ENCODE data around the gene RCAN2. TPM values are rescaled to one million over a fixed set of nuclear protein-coding genes. Genes with fewer than 3 reads are reported as not detected.

Gene RCAN2
- polyA plus RNA-seq, 1 donor from 2014 or later, result 37.4 TPM

DNA sequence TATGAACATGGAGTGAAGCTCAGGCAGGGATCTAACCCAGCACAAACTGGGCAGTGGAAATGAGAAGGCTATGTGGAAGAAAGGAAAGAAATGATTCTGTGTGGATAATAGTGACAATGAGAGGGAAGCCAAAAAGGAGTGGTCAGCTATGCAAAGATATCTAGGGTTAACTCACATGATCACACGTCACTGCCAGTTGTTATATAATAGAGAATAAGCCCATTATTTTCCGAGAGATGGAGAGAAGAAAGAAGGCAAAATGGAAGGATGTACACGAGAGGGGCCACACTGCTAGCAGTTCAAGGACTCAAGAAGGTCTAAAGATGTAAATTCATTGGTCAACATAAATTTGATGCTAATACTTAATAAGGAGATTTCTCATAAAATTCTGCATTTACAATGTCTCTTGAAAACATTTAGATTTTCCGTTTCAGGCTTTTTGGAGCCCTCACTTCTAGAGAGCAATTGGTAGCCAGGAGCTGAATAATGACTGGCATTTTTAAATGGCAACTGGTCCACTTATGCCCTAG, 18.8 kb upstream of the RCAN2 start:
- Histone ChIP-seq H3K9ac (ENCODE audit: low read length) (no peak overlapping the region), H3K27ac (ENCODE audit: low read length) (no peak overlapping the region), H2AFZ (ENCODE audit: low read depth, low read length) (no peak overlapping the region), H3K79me2 (replicated peaks; ENCODE audit: insufficient read depth, low read length) (no peaks in the 10 kb centered on the region), H4K20me1 (ENCODE audit: insufficient read depth) (no peaks in the 10 kb centered on the region), H3K4me3 (ENCODE audit: low read length) (no peak overlapping the region), H3K4me2 (ENCODE audit: low read length) (no peak overlapping the region), H3F3A (ENCODE audit: insufficient read depth, low read length, poor library complexity, severe bottlenecking) (no peaks in the 10 kb centered on the region), H3K27me3 (ENCODE audit: insufficient read depth, low read depth, low read length) (no peaks in the 10 kb centered on the region), H3K9me2 (ENCODE audit: insufficient read depth, low read length) (no peaks in the 10 kb centered on the region), H3K36me3 (ENCODE audit: insufficient read depth, low read length) (no peaks in the 10 kb centered on the region), H3K9me3 (ENCODE audit: low read length) (no peaks in the 10 kb centered on the region)
- TF ChIP-seq POLR2AphosphoS5 (IDR thresholded peaks at IDR 0.05), result no peak
- no peak for TF ChIP-seq CTCF (IDR thresholded peaks at IDR 0.05; ENCODE audit: poor library complexity, severe bottlenecking)
- TF ChIP-seq EZH2 (IDR thresholded peaks at IDR 0.05; ENCODE audit: borderline replicate concordance, insufficient read depth, low read length, poor library complexity, severe bottlenecking), result no peak
- no peak for TF ChIP-seq TAF1 (IDR thresholded peaks at IDR 0.05; ENCODE audit: low read depth)
- TF ChIP-seq EP300 (conservative IDR thresholded peaks at IDR 0.05; ENCODE audit: poor library complexity, severe bottlenecking), result no peak
- TF ChIP-seq RAD21 (conservative IDR thresholded peaks at IDR 0.05), result no peak
- no peak for TF ChIP-seq MXI1 (conservative IDR thresholded peaks at IDR 0.05; ENCODE audit: poor library complexity, severe bottlenecking)
- no peak for TF ChIP-seq SMC3 (conservative IDR thresholded peaks at IDR 0.05; ENCODE audit: poor library complexity)
- TF ChIP-seq REST (IDR thresholded peaks at IDR 0.05; ENCODE audit: borderline replicate concordance), result no peak

GRCh38 chr6:46509063-46509462, 17.8 kb upstream of the RCAN2 start:
- no peaks in the 10 kb centered on the region for H3K9me2 ChIP-seq (ENCODE audit: insufficient read depth, low read length)
- H3K9me3 ChIP-seq (ENCODE audit: low read length), result no peaks in the 10 kb centered on the region
- H3K27me3 ChIP-seq (ENCODE audit: insufficient read depth, low read depth, low read length), result no peaks in the 10 kb centered on the region
- no peak overlapping the region for H3K9ac ChIP-seq (ENCODE audit: low read length)
- H3K4me3 ChIP-seq (ENCODE audit: low read length), result no peak overlapping the region
- no peaks in the 10 kb centered on the region for H3K79me2 ChIP-seq (replicated peaks; ENCODE audit: insufficient read depth, low read length)
- no peaks in the 10 kb centered on the region for H3K36me3 ChIP-seq (ENCODE audit: insufficient read depth, low read length)
- H3K27ac ChIP-seq (ENCODE audit: low read length), result no peak overlapping the region
- no peaks in the 10 kb centered on the region for H4K20me1 ChIP-seq (ENCODE audit: insufficient read depth)
- no peaks in the 10 kb centered on the region for H3F3A ChIP-seq (ENCODE audit: insufficient read depth, low read length, poor library complexity, severe bottlenecking)
- no peak overlapping the region for H3K4me2 ChIP-seq (ENCODE audit: low read length)
- H2AFZ ChIP-seq (ENCODE audit: low read depth, low read length), result no peak overlapping the region
- TF ChIP-seq CTCF (IDR thresholded peaks at IDR 0.05; ENCODE audit: poor library complexity, severe bottlenecking) (no peak), RAD21 (conservative IDR thresholded peaks at IDR 0.05) (no peak), SMC3 (conservative IDR thresholded peaks at IDR 0.05; ENCODE audit: poor library complexity) (no peak), POLR2AphosphoS5 (IDR thresholded peaks at IDR 0.05) (no peak), TAF1 (IDR thresholded peaks at IDR 0.05; ENCODE audit: low read depth) (no peak), EZH2 (IDR thresholded peaks at IDR 0.05; ENCODE audit: borderline replicate concordance, insufficient read depth, low read length, poor library complexity, severe bottlenecking) (no peak), MXI1 (conservative IDR thresholded peaks at IDR 0.05; ENCODE audit: poor library complexity, severe bottlenecking) (no peak), EP300 (conservative IDR thresholded peaks at IDR 0.05; ENCODE audit: poor library complexity, severe bottlenecking) (no peak), REST (IDR thresholded peaks at IDR 0.05; ENCODE audit: borderline replicate concordance) (no peak)
